HUES6 (cell line): ENCODE data around the gene ADAMTSL5.
A peak's percentile ranks its signal among the peaks of the same experiment; 100 is the strongest.
"Not testable (repeated sequence)": the region's sequence is repeated elsewhere in the genome, so short reads cannot be mapped to it uniquely, and the experiment has no call there.

Experiments used
- H3K27ac ChIP-seq: 2 replicates; pipeline ENCODE4 v1.7.0; 2013; ENCODE audit warnings: low read depth, mild to moderate bottlenecking, low read length, inconsistent platforms
- H3K27me3 ChIP-seq: 2 replicates; pipeline ENCODE4 v1.6.1; 2013; ENCODE audit warnings: low read length; ENCODE audit not compliant: control insufficient read depth, insufficient read depth
- H3K36me3 ChIP-seq: 2 replicates; pipeline ENCODE4 v1.6.1; 2013; ENCODE audit warnings: low read length; ENCODE audit not compliant: control insufficient read depth, insufficient read depth
- H3K4me1 ChIP-seq: 2 replicates; pipeline ENCODE4 v1.6.1; 2013; ENCODE audit warnings: low read length; ENCODE audit not compliant: control insufficient read depth, insufficient read depth
- H3K4me3 ChIP-seq: 2 replicates; pipeline ENCODE4 v1.5.1; 2013; ENCODE audit warnings: low read depth, low read length
- H3K9ac ChIP-seq: one replicate; pipeline ENCODE4 v1.6.1; 2013; ENCODE audit warnings: mild to moderate bottlenecking, low read length
- H3K9me3 ChIP-seq: 2 replicates; pipeline ENCODE4 v1.6.1; 2013; ENCODE audit warnings: low read depth, low read length; ENCODE audit not compliant: control insufficient read depth, insufficient read depth

Gene ADAMTSL5

DNA sequence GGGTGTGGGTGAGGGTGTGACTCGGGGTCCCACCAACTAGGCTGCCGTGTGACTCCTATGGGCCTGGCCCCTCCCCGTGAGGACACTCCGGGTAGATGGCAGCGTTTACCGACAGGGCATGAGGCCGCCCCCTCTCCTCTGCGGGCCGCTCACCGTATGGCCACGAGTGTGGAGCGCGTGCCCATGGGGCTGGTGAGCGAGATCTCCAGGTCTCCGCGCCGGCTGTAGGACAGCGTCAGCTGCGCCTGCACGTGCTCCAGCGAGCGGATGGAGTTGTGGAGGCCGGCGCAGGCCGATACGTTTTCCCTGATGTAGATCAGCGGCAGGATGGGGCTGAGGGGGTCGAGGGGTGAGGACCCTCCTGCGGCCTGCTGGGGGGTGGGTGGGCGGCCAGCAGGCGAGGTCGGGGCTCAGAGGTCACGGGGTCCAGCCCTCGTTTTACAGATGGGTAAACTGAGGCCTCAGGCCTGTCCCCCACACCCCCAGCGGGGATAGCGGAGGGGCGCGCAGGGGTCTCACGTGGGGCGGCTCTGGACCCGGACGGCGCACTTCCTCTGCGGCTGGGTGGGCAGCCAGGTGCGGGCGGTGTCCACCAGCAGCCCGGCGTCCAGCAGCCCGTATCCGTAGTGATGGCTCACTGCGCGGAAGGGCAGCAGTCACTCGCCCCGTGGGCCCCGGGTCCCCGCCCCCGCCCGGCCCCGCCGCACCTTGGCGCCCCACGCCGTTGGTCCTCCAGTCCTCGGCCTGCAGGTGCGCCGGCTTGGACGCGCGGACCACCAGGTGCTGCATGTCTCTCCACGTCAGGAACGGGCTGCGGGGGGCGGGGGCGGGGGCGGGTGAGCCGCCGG, 29.5 kb downstream of the ADAMTSL5 start:
- no peaks in the 10 kb centered on the region for H3K4me1 ChIP-seq
- H3K36me3 ChIP-seq = no peaks in the 10 kb centered on the region
- no peaks in the 10 kb centered on the region for H3K27me3 ChIP-seq
- H3K4me3 ChIP-seq = no peak overlapping the region
- H3K27ac ChIP-seq = no peak overlapping the region
- no peaks in the 10 kb centered on the region for H3K9me3 ChIP-seq
- H3K9ac ChIP-seq = no peak overlapping the region

DNA sequence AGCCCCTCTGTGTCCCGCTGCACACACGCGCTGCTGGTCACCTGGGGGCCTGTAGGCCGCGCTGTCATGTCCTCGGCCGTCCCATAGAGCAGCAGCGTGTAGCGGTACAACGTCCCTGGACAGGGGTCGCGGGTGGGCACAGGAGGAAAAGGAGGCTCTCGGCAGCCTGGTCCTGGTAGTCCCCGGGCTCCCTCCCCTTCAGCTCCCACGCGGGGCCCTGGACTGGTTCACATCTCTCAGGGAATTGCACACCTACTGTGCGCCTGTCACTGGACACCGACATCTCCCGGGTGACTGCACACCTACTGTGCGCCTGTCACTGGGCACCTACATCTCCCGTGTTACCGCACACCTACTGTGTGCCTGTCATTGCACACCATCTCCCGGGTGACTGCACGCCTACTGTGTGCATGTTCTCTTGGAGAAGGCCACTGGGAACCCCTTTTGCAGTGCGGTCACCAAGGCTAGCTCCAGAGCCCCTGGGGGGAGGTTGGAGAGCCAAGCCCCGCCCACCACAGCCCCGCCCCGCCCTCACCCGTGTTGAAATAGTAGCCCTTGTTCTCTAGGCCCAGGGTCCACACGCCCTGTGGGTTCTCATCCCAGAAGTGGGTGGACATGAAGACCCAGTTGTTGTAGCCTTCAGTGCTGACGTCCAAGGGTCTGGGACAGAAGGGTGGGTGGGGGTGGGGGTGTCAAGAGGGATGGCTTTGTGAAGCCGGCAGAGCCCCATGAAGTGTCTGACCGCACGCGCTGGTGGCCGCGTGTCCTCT, 30.3 kb downstream of the ADAMTSL5 start:
- H3K4me1 ChIP-seq = no peaks in the 10 kb centered on the region
- H3K9me3 ChIP-seq = no peaks in the 10 kb centered on the region
- H3K27ac ChIP-seq = no peak overlapping the region
- H3K27me3 ChIP-seq = no peaks in the 10 kb centered on the region
- no peak overlapping the region for H3K9ac ChIP-seq
- no peaks in the 10 kb centered on the region for H3K36me3 ChIP-seq
- no peak overlapping the region for H3K4me3 ChIP-seq

DNA sequence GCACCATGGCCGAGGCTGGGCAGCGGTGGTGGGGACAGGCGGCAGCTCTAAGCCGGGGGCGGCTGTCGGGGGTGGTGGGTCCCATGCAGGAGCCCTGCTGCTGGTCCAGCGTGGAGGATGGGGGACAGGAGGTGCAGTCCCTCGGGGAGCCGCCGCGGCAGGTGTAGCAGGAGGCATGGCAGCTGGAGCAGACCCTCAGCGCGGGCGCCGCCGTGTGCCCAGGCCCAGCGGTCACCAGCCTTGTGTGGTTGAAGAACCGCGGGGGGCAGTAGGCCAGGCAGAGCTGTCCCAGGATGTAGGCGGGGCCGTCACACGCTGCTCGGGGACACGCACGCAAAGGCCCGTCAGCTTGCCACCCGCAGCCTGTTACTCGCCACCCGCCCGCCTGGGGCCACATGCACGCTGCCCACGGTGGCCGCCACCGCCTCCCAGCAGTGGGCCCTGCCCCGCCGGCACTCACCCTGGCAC, 30.9 kb downstream of the ADAMTSL5 start:
- H3K4me1 ChIP-seq = no peaks in the 10 kb centered on the region
- no peaks in the 10 kb centered on the region for H3K36me3 ChIP-seq

DNA sequence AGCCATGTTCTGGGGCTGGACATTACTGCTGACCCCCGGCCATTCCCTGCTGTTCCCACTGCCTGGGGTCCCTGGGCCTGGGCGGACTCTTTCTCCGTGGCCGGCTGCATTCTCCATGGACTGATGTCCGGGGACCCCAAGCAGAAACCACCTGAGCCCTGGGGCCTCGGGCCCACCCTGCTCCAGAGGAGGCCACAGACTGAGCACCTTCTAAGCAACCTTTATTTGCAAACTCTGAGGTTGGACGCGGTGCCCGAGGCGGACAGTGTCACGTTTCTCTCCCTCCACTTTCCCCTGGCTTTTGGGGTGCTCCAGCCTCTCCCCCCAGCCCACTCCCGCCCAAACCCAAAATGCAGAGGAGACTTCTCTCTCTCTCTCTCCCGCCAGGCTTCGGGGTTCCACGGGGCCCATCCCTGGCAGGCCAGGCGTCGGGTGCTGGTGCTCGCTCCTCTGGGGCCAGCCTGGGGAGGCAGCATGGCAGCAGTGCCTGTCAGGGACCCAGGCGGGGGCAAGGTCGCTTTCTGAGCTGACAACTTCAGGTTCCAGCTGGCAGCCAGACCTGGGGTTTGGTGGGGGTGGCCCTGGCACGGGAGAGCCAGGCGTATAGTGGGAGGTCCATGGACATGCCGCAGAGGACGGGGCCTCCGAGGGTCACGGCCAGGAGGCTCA, 31.5 kb downstream of the ADAMTSL5 start:
- no peak overlapping the region for H3K9ac ChIP-seq

More for the DNA sequence above, 30.9 kb downstream of the ADAMTSL5 start:
- Histone ChIP-seq H3K4me3 (no peak overlapping the region), H3K9me3 (no peaks in the 10 kb centered on the region), H3K9ac (no peak overlapping the region), H3K27ac (no peak overlapping the region), H3K27me3 (no peaks in the 10 kb centered on the region)

DNA sequence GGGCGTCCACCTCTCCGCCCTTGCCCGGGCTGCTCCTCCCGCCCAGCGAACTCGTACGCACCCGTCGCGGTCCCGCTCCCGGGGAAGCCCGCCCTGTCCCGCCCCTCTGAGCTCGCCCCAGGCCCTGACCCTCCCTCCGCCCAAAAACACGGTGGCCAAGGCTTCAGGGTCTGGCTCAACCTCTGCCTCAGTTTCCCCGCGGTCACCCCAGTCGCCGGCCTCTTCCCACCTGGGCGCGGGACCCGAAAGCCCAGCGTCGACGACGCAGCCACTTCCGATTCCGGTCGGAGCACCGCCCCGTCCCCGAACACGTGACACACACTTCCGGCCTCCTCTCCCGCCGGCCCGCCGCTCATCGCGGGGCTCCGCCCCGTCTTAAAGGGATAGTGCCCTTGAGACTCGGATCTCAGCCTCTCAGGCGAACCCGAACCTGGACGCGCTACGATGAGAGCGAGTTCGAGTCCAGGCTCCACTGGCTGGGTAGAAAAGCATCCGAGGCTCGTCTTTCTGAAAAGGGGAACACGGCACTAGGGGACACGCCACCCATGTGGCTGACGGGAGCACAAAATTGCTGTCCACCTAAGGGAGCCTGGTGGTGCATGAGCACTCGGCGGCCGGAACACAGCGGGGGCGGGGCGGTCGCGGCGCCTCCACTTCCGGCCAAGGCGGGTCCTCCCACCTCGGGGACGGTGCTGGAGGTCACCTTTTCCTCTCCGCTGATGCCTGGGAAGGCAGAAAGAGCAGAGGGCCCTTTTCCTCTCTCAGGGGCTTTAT, 33.7 kb downstream of the ADAMTSL5 start, which contains the start of gene C19orf25:
C19orf25 (minus strand) TSS at position 282 of the 774 bp plus-strand sequence. CDS start 312 bp downstream, outside the sequence.
- Histone ChIP-seq H3K36me3 (peaks cover 5% of the 10 kb centered on the region; the same call in 1 of the 2 replicates), H3K4me3 (peak within 1 kb of the TSS; percentile 90)

More for the DNA sequence above, 31.5 kb downstream of the ADAMTSL5 start:
- Histone ChIP-seq H3K27me3 (no peaks in the 10 kb centered on the region), H3K4me3 (no peak overlapping the region), H3K9me3 (no peaks in the 10 kb centered on the region), H3K4me1 (no peaks in the 10 kb centered on the region), H3K27ac (no peak overlapping the region), H3K36me3 (no peaks in the 10 kb centered on the region; the same call in 1 of the 2 replicates)

DNA sequence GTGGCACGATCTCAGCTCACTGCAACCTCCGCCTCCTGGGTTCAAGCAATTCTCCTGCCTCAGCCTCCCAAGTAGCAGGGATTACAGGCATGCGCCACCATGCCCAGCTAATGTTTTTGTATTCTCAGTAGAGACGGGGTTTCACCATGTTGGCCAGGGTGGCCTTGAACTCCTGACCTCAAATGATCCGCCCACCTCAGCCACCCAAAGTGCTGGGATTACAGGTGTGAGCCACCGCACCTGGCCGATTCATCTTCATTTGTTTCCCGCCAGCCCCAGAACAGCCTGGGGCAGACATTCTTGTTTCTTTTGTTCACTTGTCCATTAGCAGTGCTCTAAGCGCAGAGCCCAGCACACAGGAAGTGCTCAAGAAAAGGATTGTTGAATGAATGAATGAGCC, 35.8 kb downstream of the ADAMTSL5 start:
- not testable (repeated sequence) for H3K4me3 ChIP-seq, H3K9ac ChIP-seq, H3K36me3 ChIP-seq, H3K27ac ChIP-seq, H3K9me3 ChIP-seq, H3K4me1 ChIP-seq
- H3K27me3 ChIP-seq = peaks cover 22% of the 10 kb centered on the region

More for the DNA sequence above, 33.7 kb downstream of the ADAMTSL5 start, which contains the start of gene C19orf25:
- H3K27me3 ChIP-seq = peaks cover 2% of the 10 kb centered on the region; the same call in 1 of the 2 replicates
- no peaks in the 10 kb centered on the region for H3K9me3 ChIP-seq
- peak within 1 kb of the TSS; percentile 89 for H3K27ac ChIP-seq
- no peaks in the 10 kb centered on the region for H3K4me1 ChIP-seq
- H3K9ac ChIP-seq = peak within 1 kb of the TSS; percentile 97

DNA sequence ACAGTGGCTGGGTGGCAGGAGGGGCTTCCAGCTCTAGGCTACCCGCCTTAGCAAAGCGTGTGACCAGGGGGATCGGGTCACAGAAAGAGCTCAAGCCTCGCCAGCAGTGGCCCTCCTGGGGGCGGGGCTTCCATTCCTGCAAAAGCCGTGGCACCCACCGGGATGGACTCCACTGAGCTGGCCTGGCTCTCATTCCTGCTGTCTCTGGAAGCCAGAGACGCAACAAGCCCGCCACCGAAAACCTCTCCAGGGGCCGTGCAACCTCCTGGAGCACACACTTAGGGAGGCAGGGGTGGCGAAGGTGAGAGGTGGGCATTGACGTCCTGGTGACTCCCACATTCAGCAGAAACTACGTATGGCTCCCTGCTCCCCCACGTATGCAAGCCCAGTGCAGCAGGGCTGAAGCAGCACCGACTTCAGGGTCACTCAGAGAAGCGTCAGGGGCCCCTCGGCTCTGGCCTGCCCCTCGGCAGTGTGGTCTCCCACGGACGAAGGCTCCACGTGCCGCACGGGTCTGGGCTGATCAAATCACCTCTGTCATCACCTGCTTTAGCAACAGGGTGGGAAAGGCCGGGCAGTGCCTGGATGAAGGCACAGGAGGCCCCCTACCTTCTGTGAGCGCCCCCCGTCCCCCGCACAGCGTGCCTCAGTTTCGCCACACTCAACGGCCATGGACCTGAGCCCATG, 36.9 kb downstream of the ADAMTSL5 start:
- Histone ChIP-seq H3K36me3 (peaks cover 5% of the 10 kb centered on the region; the same call in 1 of the 2 replicates), H3K4me1 (peaks cover 12% of the 10 kb centered on the region), H3K27ac (no peak overlapping the region), H3K9me3 (no peaks in the 10 kb centered on the region), H3K9ac (no peak overlapping the region), H3K4me3 (no peak overlapping the region), H3K27me3 (peaks cover 34% of the 10 kb centered on the region)

DNA sequence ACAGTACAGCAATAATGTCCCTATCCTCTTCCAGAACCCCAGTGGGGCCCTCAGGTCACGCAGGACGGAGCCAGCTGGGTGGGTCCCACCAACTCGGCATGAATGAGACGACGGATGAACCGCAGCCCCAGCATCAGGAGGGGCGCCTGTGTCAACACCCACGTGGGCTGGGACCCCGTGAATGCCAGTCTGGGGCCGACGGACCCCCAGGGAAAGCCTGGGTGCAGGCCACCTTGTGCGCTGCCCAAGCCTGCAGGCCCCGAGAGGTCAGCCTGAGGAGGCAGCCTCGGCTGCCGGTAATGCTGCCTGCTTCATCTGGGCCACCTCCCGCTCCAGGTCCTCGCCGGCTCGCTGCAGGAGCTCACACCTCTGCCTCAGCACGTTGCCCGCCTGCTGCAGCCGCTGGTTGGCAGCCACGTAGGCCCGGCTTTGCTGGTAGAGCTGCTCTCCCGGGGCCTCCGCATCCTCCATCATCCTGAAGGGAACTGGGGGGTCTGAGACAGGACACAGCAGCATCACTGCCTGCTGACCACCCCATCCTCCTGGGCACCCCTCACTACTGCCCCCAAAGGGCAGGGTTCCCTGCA, 38.0 kb downstream of the ADAMTSL5 start:
- H3K27ac ChIP-seq = no peak overlapping the region
- H3K4me1 ChIP-seq = peaks cover 18% of the 10 kb centered on the region
- peaks cover 44% of the 10 kb centered on the region for H3K27me3 ChIP-seq
- H3K4me3 ChIP-seq = no peak overlapping the region
- H3K9ac ChIP-seq = no peak overlapping the region
- H3K9me3 ChIP-seq = no peaks in the 10 kb centered on the region
- H3K36me3 ChIP-seq = peaks cover 5% of the 10 kb centered on the region; the same call in 1 of the 2 replicates

DNA sequence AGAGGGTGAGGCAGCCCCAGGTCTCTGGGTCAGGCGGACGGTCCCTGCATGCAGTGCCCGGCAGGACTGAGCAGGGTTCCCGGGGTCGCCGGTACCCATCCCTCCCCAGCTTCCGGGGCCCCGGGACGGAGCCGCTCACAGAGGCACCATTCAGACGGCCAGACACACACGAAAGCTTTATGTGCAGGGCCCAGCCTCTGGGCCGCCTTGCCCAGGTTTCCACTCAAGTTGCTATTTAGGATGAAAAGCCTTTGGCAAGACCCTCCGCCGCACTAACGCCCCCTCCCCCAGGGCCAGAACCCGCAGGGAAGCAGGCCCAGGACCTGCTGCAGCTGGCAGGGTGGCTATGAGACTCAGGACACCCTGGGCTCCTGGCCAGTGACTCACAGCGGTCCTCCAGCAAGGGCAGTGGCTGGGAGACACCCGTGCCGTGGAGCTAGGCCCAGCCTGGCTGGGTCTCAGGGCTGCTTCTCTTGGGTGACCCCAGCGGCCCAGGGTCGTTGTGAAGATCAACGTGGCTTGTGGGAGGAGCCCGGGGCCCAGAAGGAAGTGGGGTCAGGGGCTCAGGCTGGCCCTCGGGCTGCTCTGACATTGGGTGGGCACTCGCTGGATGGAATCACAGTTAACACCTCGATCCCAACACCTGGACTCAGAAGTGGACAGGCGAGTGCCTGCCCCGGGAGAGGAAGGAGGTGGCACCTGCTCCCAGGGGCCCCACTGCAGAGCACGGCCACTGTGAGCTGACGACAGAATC, 38.6 kb downstream of the ADAMTSL5 start:
- H3K27me3 ChIP-seq = peaks cover 51% of the 10 kb centered on the region
- H3K4me1 ChIP-seq = peaks cover 20% of the 10 kb centered on the region
- H3K4me3 ChIP-seq = no peak overlapping the region
- no peak overlapping the region for H3K9ac ChIP-seq
- no peaks in the 10 kb centered on the region for H3K9me3 ChIP-seq
- H3K36me3 ChIP-seq = peaks cover 5% of the 10 kb centered on the region; the same call in 1 of the 2 replicates
- H3K27ac ChIP-seq = no peak overlapping the region
